ENCODE measurements around the gene MAP4K5. TPM values are rescaled to one million over a fixed set of nuclear protein-coding genes. Genes with fewer than 3 reads are reported as not detected.

Gene MAP4K5
- total RNA-seq, 4 donors from 2014 or later, result 216 to 288 (median 279) TPM

GRCh38 chr14:50476134-50476533 lies 56.2 kb downstream of the MAP4K5 start:
- Histone ChIP-seq H3K36me3 (peaks cover 3 to 81% (median 15%) of the 10 kb centered on the region in 3 donors), H3K27me3 (no peaks in the 10 kb centered on the region), H3K9me3 (peaks cover 0 to 22% (median 6%) of the 10 kb centered on the region in 4 donors), H3K27ac (no peak overlapping the region), H3K4me3 (no peak overlapping the region), H3K4me1 (no peaks in the 10 kb centered on the region)
- WGBS, 2 donors, result 96 to 98% methylated on average over 1 of the region's 1 CpG
- no peak for DNase-seq (ENCODE audit: low spot score in 2 of 2)
- no peak for TF ChIP-seq EP300 (IDR thresholded peaks at IDR 0.05)
- TF ChIP-seq POLR2A (IDR thresholded peaks at IDR 0.05), result no peak
- no peak for TF ChIP-seq CTCF (IDR thresholded peaks at IDR 0.05)

GRCh38 chr14:50475460-50475859 lies 56.9 kb downstream of the MAP4K5 start:
- no peak overlapping the region for H3K27ac ChIP-seq
- no peak overlapping the region for H3K4me3 ChIP-seq
- peaks cover 3 to 84% (median 15%) of the 10 kb centered on the region in 3 donors for H3K36me3 ChIP-seq
- WGBS, 2 donors, result 54 to 57% methylated on average over 1 of the region's 1 CpG
- H3K9me3 ChIP-seq, result peaks cover 0 to 26% (median 6%) of the 10 kb centered on the region in 4 donors
- no peak for TF ChIP-seq CTCF (IDR thresholded peaks at IDR 0.05)
- no peak for TF ChIP-seq EP300 (IDR thresholded peaks at IDR 0.05)
- H3K4me1 ChIP-seq, result no peaks in the 10 kb centered on the region
- no peak for DNase-seq (ENCODE audit: low spot score in 2 of 2)
- no peaks in the 10 kb centered on the region for H3K27me3 ChIP-seq

GRCh38 chr14:50471838-50472465 lies 60.4 kb downstream of the MAP4K5 start:
- Histone ChIP-seq H3K36me3 (peaks cover 5 to 98% (median 15%) of the 10 kb centered on the region in 3 donors), H3K27ac (no peak overlapping the region), H3K27me3 (no peaks in the 10 kb centered on the region), H3K4me1 (no peaks in the 10 kb centered on the region), H3K9me3 (peaks cover 0 to 26% (median 6%) of the 10 kb centered on the region in 4 donors), H3K4me3 (no peak overlapping the region)
- TF ChIP-seq POLR2A (IDR thresholded peaks at IDR 0.05), result no peak
- TF ChIP-seq CTCF (IDR thresholded peaks at IDR 0.05), result no peak
- TF ChIP-seq EP300 (IDR thresholded peaks at IDR 0.05), result no peak
- DNase-seq (ENCODE audit: low spot score in 2 of 2), result no peak
- WGBS, 2 donors, result 77 to 80% methylated on average over 6 of the region's 6 CpGs

GRCh38 chr14:50469982-50470381 lies 62.4 kb downstream of the MAP4K5 start:
- 65 to 70% methylated on average over 1 of the region's 1 CpG for WGBS, 2 donors
- no peak for TF ChIP-seq CTCF (IDR thresholded peaks at IDR 0.05)
- no peak for TF ChIP-seq POLR2A (IDR thresholded peaks at IDR 0.05)
- TF ChIP-seq EP300 (IDR thresholded peaks at IDR 0.05), result no peak
- no peak overlapping the region for H3K4me3 ChIP-seq
- no peak for DNase-seq (ENCODE audit: low spot score in 2 of 2)
- peaks cover 0 to 26% (median 6%) of the 10 kb centered on the region in 4 donors for H3K9me3 ChIP-seq
- H3K27ac ChIP-seq, result no peak overlapping the region
- no peaks in the 10 kb centered on the region for H3K4me1 ChIP-seq
- peaks cover 5 to 97% (median 15%) of the 10 kb centered on the region in 3 donors for H3K36me3 ChIP-seq
- H3K27me3 ChIP-seq, result no peaks in the 10 kb centered on the region

GRCh38 chr14:50462111-50462510 lies 70.3 kb downstream of the MAP4K5 start:
- no peak for TF ChIP-seq EP300 (IDR thresholded peaks at IDR 0.05)
- no peak for TF ChIP-seq POLR2A (IDR thresholded peaks at IDR 0.05)
- WGBS, 2 donors, result 97 to 99% methylated on average over 2 of the region's 2 CpGs
- H3K36me3 ChIP-seq, result peaks cover 0 to 81% (median 0%) of the 10 kb centered on the region in 3 donors
- H3K27me3 ChIP-seq, result no peaks in the 10 kb centered on the region
- no peak for DNase-seq (ENCODE audit: low spot score in 2 of 2)
- H3K27ac ChIP-seq, result no peak overlapping the region
- H3K9me3 ChIP-seq, result no peaks in the 10 kb centered on the region
- no peak overlapping the region for H3K4me3 ChIP-seq
- no peaks in the 10 kb centered on the region for H3K4me1 ChIP-seq
